ENCODE measurements around the gene GPC1. TPM values are rescaled to one million over a fixed set of nuclear protein-coding genes. Genes with fewer than 3 reads are reported as not detected.

The GPC1 gene
- total and polyA plus RNA-seq, 2 donors (not counting 1 experiment from before 2014, with no cell fraction given) = 147 to 218 TPM

GRCh38 chr2:240412975-240413812, 22.3 kb upstream of the GPC1 start:
- no peak for DNase-seq (ENCODE audit: low read depth in 2 of 2)
- Histone ChIP-seq H4K20me1 (ENCODE audit: control insufficient read depth, extremely low read depth, insufficient read depth, low read length) (no peaks in the 10 kb centered on the region), H3K79me2 (ENCODE audit: control insufficient read depth, insufficient read depth, low read length) (no peaks in the 10 kb centered on the region), H3K9ac (ENCODE audit: insufficient read depth, low read length) (no peak overlapping the region), H3K27me3 (ENCODE audit: control insufficient read depth, insufficient read depth, low read length) (no peaks in the 10 kb centered on the region), H3K4me3 (replicated peaks in 1 of 4; ENCODE audit: control extremely low read depth in 1 of 4, insufficient read depth in 1 of 4, low read depth in 3 of 4, low read length in 4 of 4) (no peak overlapping the region), H3K4me1 (ENCODE audit: control insufficient read depth, extremely low read depth, insufficient read depth, low read length) (no peaks in the 10 kb centered on the region), H3K9me3 (ENCODE audit: control insufficient read depth, insufficient read depth, low read depth, low read length) (no peaks in the 10 kb centered on the region), H3K36me3 (ENCODE audit: control insufficient read depth, insufficient read depth, low read length) (no peaks in the 10 kb centered on the region), H3K4me2 (ENCODE audit: extremely low read depth, insufficient read depth, low read length) (no peak overlapping the region), H3K27ac (ENCODE audit: insufficient read depth, low read length) (no peak overlapping the region), H2AFZ (ENCODE audit: low read length) (no peak overlapping the region)
- no peak for TF ChIP-seq EZH2 (IDR thresholded peaks at IDR 0.05; ENCODE audit: low read length, missing control alignments)
- no peak for TF ChIP-seq CTCF (conservative IDR thresholded peaks at IDR 0.05 in 1 of 2, IDR thresholded peaks at IDR 0.05 in 1 of 2; ENCODE audit: low read depth in 1 of 2, low read length in 2 of 2)

GRCh38 chr2:240413813-240414429, 21.5 kb upstream of the GPC1 start:
- DNase-seq (ENCODE audit: low read depth in 2 of 2) = no peak
- H4K20me1 ChIP-seq (ENCODE audit: control insufficient read depth, extremely low read depth, insufficient read depth, low read length) = no peaks in the 10 kb centered on the region

More at GRCh38 chr2:240413813-240414429, 21.5 kb upstream of the GPC1 start:
- Histone ChIP-seq H3K27me3 (ENCODE audit: control insufficient read depth, insufficient read depth, low read length) (no peaks in the 10 kb centered on the region), H3K36me3 (ENCODE audit: control insufficient read depth, insufficient read depth, low read length) (no peaks in the 10 kb centered on the region), H3K4me1 (ENCODE audit: control insufficient read depth, extremely low read depth, insufficient read depth, low read length) (no peaks in the 10 kb centered on the region), H3K9me3 (ENCODE audit: control insufficient read depth, insufficient read depth, low read depth, low read length) (no peaks in the 10 kb centered on the region), H3K9ac (ENCODE audit: insufficient read depth, low read length) (no peak overlapping the region), H2AFZ (ENCODE audit: low read length) (no peak overlapping the region), H3K27ac (ENCODE audit: insufficient read depth, low read length) (no peak overlapping the region), H3K4me2 (ENCODE audit: extremely low read depth, insufficient read depth, low read length) (no peak overlapping the region), H3K79me2 (ENCODE audit: control insufficient read depth, insufficient read depth, low read length) (no peaks in the 10 kb centered on the region), H3K4me3 (replicated peaks in 1 of 4; ENCODE audit: control extremely low read depth in 1 of 4, insufficient read depth in 1 of 4, low read depth in 3 of 4, low read length in 4 of 4) (no peak overlapping the region)
- TF ChIP-seq EZH2 (IDR thresholded peaks at IDR 0.05; ENCODE audit: low read length, missing control alignments) (no peak), CTCF (conservative IDR thresholded peaks at IDR 0.05 in 1 of 2, IDR thresholded peaks at IDR 0.05 in 1 of 2; ENCODE audit: low read depth in 1 of 2, low read length in 2 of 2) (no peak)

Measured in fibroblast of lung (primary cell).